ENCODE results near the gene SCRG1. TPM values are rescaled to one million over a fixed set of nuclear protein-coding genes. Genes with fewer than 3 reads are reported as not detected.

SCRG1 gene
- polyA plus RNA-seq, 1 donor = 1.0 TPM

- Histone ChIP-seq H3K4me3 (ENCODE audit: low read length) (no peak overlapping the region), H3K9me3 (ENCODE audit: control insufficient read depth, low read depth, low read length) (no peaks in the 10 kb centered on the region), H3K4me1 (ENCODE audit: control insufficient read depth, insufficient read depth, low read length) (no peaks in the 10 kb centered on the region), H3K27me3 (ENCODE audit: control insufficient read depth, insufficient read depth, low read length) (no peaks in the 10 kb centered on the region), H3K27ac (ENCODE audit: low read length) (no peak overlapping the region), H3K36me3 (ENCODE audit: control insufficient read depth, insufficient read depth, low read length) (peaks cover 2% of the 10 kb centered on the region)
- WGBS (ENCODE audit: insufficient coverage, low lambda C conversion rate) = no CpG with 5 or more reads among the region's 3 CpGs
- no peak for DNase-seq
Measured at GRCh38 chr4:173414456-173414855, 15.5 kb upstream of the SCRG1 start.

GRCh38 chr4:173413036-173413435 lies 14.1 kb upstream of the SCRG1 start:
- no peak for DNase-seq
- H3K4me1 ChIP-seq (ENCODE audit: control insufficient read depth, insufficient read depth, low read length) = no peaks in the 10 kb centered on the region
- H3K27ac ChIP-seq (ENCODE audit: low read length) = no peak overlapping the region
- no CpG with 5 or more reads among the region's 1 CpG for WGBS (ENCODE audit: insufficient coverage, low lambda C conversion rate)
- peaks cover 2% of the 10 kb centered on the region for H3K36me3 ChIP-seq (ENCODE audit: control insufficient read depth, insufficient read depth, low read length)
- no peaks in the 10 kb centered on the region for H3K9me3 ChIP-seq (ENCODE audit: control insufficient read depth, low read depth, low read length)
- H3K4me3 ChIP-seq (ENCODE audit: low read length) = no peak overlapping the region
- H3K27me3 ChIP-seq (ENCODE audit: control insufficient read depth, insufficient read depth, low read length) = no peaks in the 10 kb centered on the region

- WGBS (ENCODE audit: insufficient coverage, low lambda C conversion rate) = 0% methylated on average over 1 of the region's 4 CpGs
- no peak overlapping the region for H3K4me3 ChIP-seq (ENCODE audit: low read length)
- H3K27ac ChIP-seq (ENCODE audit: low read length) = no peak overlapping the region
- H3K9me3 ChIP-seq (ENCODE audit: control insufficient read depth, low read depth, low read length) = no peaks in the 10 kb centered on the region
- DNase-seq = no peak
- peaks cover 2% of the 10 kb centered on the region for H3K36me3 ChIP-seq (ENCODE audit: control insufficient read depth, insufficient read depth, low read length)
- no peaks in the 10 kb centered on the region for H3K27me3 ChIP-seq (ENCODE audit: control insufficient read depth, insufficient read depth, low read length)
- no peaks in the 10 kb centered on the region for H3K4me1 ChIP-seq (ENCODE audit: control insufficient read depth, insufficient read depth, low read length)
Measured at GRCh38 chr4:173411106-173411693, 12.3 kb upstream of the SCRG1 start.

GRCh38 chr4:173410079-173410478 lies 11.2 kb upstream of the SCRG1 start:
- no peak for DNase-seq
- WGBS (ENCODE audit: insufficient coverage, low lambda C conversion rate) = no CpG with 5 or more reads among the region's 2 CpGs
- Histone ChIP-seq H3K4me3 (ENCODE audit: low read length) (no peak overlapping the region), H3K27ac (ENCODE audit: low read length) (no peak overlapping the region), H3K4me1 (ENCODE audit: control insufficient read depth, insufficient read depth, low read length) (no peaks in the 10 kb centered on the region), H3K27me3 (ENCODE audit: control insufficient read depth, insufficient read depth, low read length) (no peaks in the 10 kb centered on the region), H3K36me3 (ENCODE audit: control insufficient read depth, insufficient read depth, low read length) (peaks cover 2% of the 10 kb centered on the region), H3K9me3 (ENCODE audit: control insufficient read depth, low read depth, low read length) (no peaks in the 10 kb centered on the region)

GRCh38 chr4:173405840-173406606 lies 7.1 kb upstream of the SCRG1 start:
- Histone ChIP-seq H3K4me1 (ENCODE audit: control insufficient read depth, insufficient read depth, low read length) (no peaks in the 10 kb centered on the region), H3K27ac (ENCODE audit: low read length) (no peak overlapping the region), H3K4me3 (ENCODE audit: low read length) (no peak overlapping the region), H3K27me3 (ENCODE audit: control insufficient read depth, insufficient read depth, low read length) (no peaks in the 10 kb centered on the region), H3K9me3 (ENCODE audit: control insufficient read depth, low read depth, low read length) (no peaks in the 10 kb centered on the region), H3K36me3 (ENCODE audit: control insufficient read depth, insufficient read depth, low read length) (peaks cover 4% of the 10 kb centered on the region)
- 97% methylated on average over 4 of the region's 4 CpGs for WGBS (ENCODE audit: insufficient coverage, low lambda C conversion rate)
- no peak for DNase-seq

- Histone ChIP-seq H3K4me1 (ENCODE audit: control insufficient read depth, insufficient read depth, low read length) (no peaks in the 10 kb centered on the region), H3K27me3 (ENCODE audit: control insufficient read depth, insufficient read depth, low read length) (no peaks in the 10 kb centered on the region), H3K4me3 (ENCODE audit: low read length) (no peak overlapping the region), H3K36me3 (ENCODE audit: control insufficient read depth, insufficient read depth, low read length) (peaks cover 2% of the 10 kb centered on the region), H3K27ac (ENCODE audit: low read length) (no peak overlapping the region), H3K9me3 (ENCODE audit: control insufficient read depth, low read depth, low read length) (no peaks in the 10 kb centered on the region)
- DNase-seq = no peak
- whole genome bisulfite sequencing (ENCODE audit: insufficient coverage, low lambda C conversion rate) = no CpG with 5 or more reads among the region's 3 CpGs
Measured at GRCh38 chr4:173404296-173404865, 5.5 kb upstream of the SCRG1 start.

GRCh38 chr4:173403051-173403450 lies 4.1 kb upstream of the SCRG1 start:
- H3K27ac ChIP-seq (ENCODE audit: low read length) = no peak overlapping the region
- H3K4me1 ChIP-seq (ENCODE audit: control insufficient read depth, insufficient read depth, low read length) = no peaks in the 10 kb centered on the region
- no peaks in the 10 kb centered on the region for H3K9me3 ChIP-seq (ENCODE audit: control insufficient read depth, low read depth, low read length)
- no CpG with 5 or more reads among the region's 2 CpGs for WGBS (ENCODE audit: insufficient coverage, low lambda C conversion rate)
- H3K27me3 ChIP-seq (ENCODE audit: control insufficient read depth, insufficient read depth, low read length) = no peaks in the 10 kb centered on the region
- H3K36me3 ChIP-seq (ENCODE audit: control insufficient read depth, insufficient read depth, low read length) = peaks cover 2% of the 10 kb centered on the region
- DNase-seq = no peak
- H3K4me3 ChIP-seq (ENCODE audit: low read length) = no peak overlapping the region

- H3K4me3 ChIP-seq (ENCODE audit: low read length) = no peak overlapping the region
- WGBS (ENCODE audit: insufficient coverage, low lambda C conversion rate) = no CpG with 5 or more reads among the region's 4 CpGs
- H3K27me3 ChIP-seq (ENCODE audit: control insufficient read depth, insufficient read depth, low read length) = no peaks in the 10 kb centered on the region
- no peak for DNase-seq
- H3K4me1 ChIP-seq (ENCODE audit: control insufficient read depth, insufficient read depth, low read length) = no peaks in the 10 kb centered on the region
- no peak overlapping the region for H3K27ac ChIP-seq (ENCODE audit: low read length)
- peaks cover 2% of the 10 kb centered on the region for H3K36me3 ChIP-seq (ENCODE audit: control insufficient read depth, insufficient read depth, low read length)
- H3K9me3 ChIP-seq (ENCODE audit: control insufficient read depth, low read depth, low read length) = no peaks in the 10 kb centered on the region
Measured at GRCh38 chr4:173401063-173401462, 2.1 kb upstream of the SCRG1 start.

- no peaks in the 10 kb centered on the region for H3K27me3 ChIP-seq (ENCODE audit: control insufficient read depth, insufficient read depth, low read length)
- H3K27ac ChIP-seq (ENCODE audit: low read length) = no peak overlapping the region
Measured at GRCh38 chr4:173398220-173398619, 696 bp downstream of the SCRG1 start.

GRCh38 chr4:173397604-173398003 lies 1.3 kb downstream of the SCRG1 start:
- Histone ChIP-seq H3K4me3 (ENCODE audit: low read length) (no peak overlapping the region), H3K9me3 (ENCODE audit: control insufficient read depth, low read depth, low read length) (no peaks in the 10 kb centered on the region), H3K4me1 (ENCODE audit: control insufficient read depth, insufficient read depth, low read length) (no peaks in the 10 kb centered on the region), H3K27ac (ENCODE audit: low read length) (no peak overlapping the region), H3K27me3 (ENCODE audit: control insufficient read depth, insufficient read depth, low read length) (no peaks in the 10 kb centered on the region), H3K36me3 (ENCODE audit: control insufficient read depth, insufficient read depth, low read length) (no peaks in the 10 kb centered on the region)
- no CpG with 5 or more reads among the region's 1 CpG for WGBS (ENCODE audit: insufficient coverage, low lambda C conversion rate)
- DNase-seq = no peak

More at GRCh38 chr4:173398220-173398619, 696 bp downstream of the SCRG1 start:
- Histone ChIP-seq H3K4me3 (ENCODE audit: low read length) (no peak overlapping the region), H3K36me3 (ENCODE audit: control insufficient read depth, insufficient read depth, low read length) (no peaks in the 10 kb centered on the region), H3K4me1 (ENCODE audit: control insufficient read depth, insufficient read depth, low read length) (no peaks in the 10 kb centered on the region), H3K9me3 (ENCODE audit: control insufficient read depth, low read depth, low read length) (no peaks in the 10 kb centered on the region)
- no peak for DNase-seq
